ENCODE data around the gene MNDA. TPM values are rescaled to one million over a fixed set of nuclear protein-coding genes. Genes with fewer than 3 reads are reported as not detected.

The MNDA gene
- total RNA-seq = 10 to 100 TPM in 1 of 2 donors, 1 to 10 TPM in 1; 4.4 to 38.1 TPM
- polyA plus RNA-seq (ENCODE audit: insufficient read length in 2 of 2) = 1 to 10 TPM; 3.3 to 5.0 TPM
- long read RNA-seq, donor 1, partial matches to known transcripts = 0 of 2 reads
- long read RNA-seq, donor 1, other reads (novel, unspliced or antisense) = 0 of 2 reads
- long read RNA-seq, donor 2 = 0 reads
- long read RNA-seq, donor 3, partial matches to known transcripts = 0 of 1 reads
- long read RNA-seq, donor 3, other reads (novel, unspliced or antisense) = 0 of 1 reads
- long read RNA-seq, donor 4, partial matches to known transcripts = 0 of 3 reads
- long read RNA-seq, donor 4, other reads (novel, unspliced or antisense) = 0 of 3 reads

GRCh38 chr1:158830904-158831507 is at the start of gene MNDA:
Gene MNDA, plus strand, starts transcription at chr1:158831351. Its CDS starts 10,803 bp downstream, at chr1:158842154.
- Histone ChIP-seq H3K4me1 (ENCODE audit: control insufficient read depth, insufficient read depth, low read length) (no peaks in the 10 kb centered on the region), H3K4me3 (ENCODE audit: low read depth, low read length) (no peak within 1 kb of the TSS), H3K27me3 (ENCODE audit: control insufficient read depth, insufficient read depth, low read length) (no peaks in the 10 kb centered on the region), H3K27ac (ENCODE audit: low read depth, low read length) (no peak within 1 kb of the TSS), H3K9me3 (ENCODE audit: control insufficient read depth, insufficient read depth, low read length) (no peaks in the 10 kb centered on the region), H3K36me3 (ENCODE audit: control insufficient read depth, insufficient read depth, low read length) (no peaks in the 10 kb centered on the region)
- WGBS (ENCODE audit: insufficient coverage) = 80% methylated on average over 1 of the region's 5 CpGs
- no peak for DNase-seq (ENCODE audit: low read depth in 4 of 6, low spot score in 6 of 6)

- DNase-seq (ENCODE audit: low read depth in 4 of 6, low spot score in 6 of 6) = no peak
- Histone ChIP-seq H3K36me3 (ENCODE audit: control insufficient read depth, insufficient read depth, low read length) (no peaks in the 10 kb centered on the region), H3K9me3 (ENCODE audit: control insufficient read depth, insufficient read depth, low read length) (no peaks in the 10 kb centered on the region), H3K4me1 (ENCODE audit: control insufficient read depth, insufficient read depth, low read length) (no peaks in the 10 kb centered on the region), H3K27ac (ENCODE audit: low read depth, low read length) (no peak overlapping the region), H3K27me3 (ENCODE audit: control insufficient read depth, insufficient read depth, low read length) (no peaks in the 10 kb centered on the region), H3K4me3 (ENCODE audit: low read depth, low read length) (no peak overlapping the region)
- WGBS (ENCODE audit: insufficient coverage) = no CpG with 5 or more reads among the region's 2 CpGs
Observed at GRCh38 chr1:158793604-158794003, 37.5 kb upstream of the MNDA start.

- no peak overlapping the region for H3K27ac ChIP-seq (ENCODE audit: low read depth, low read length)
- H3K4me3 ChIP-seq (ENCODE audit: low read depth, low read length) = no peak overlapping the region
- H3K4me1 ChIP-seq (ENCODE audit: control insufficient read depth, insufficient read depth, low read length) = no peaks in the 10 kb centered on the region
- H3K9me3 ChIP-seq (ENCODE audit: control insufficient read depth, insufficient read depth, low read length) = no peaks in the 10 kb centered on the region
- H3K36me3 ChIP-seq (ENCODE audit: control insufficient read depth, insufficient read depth, low read length) = no peaks in the 10 kb centered on the region
- no peak for DNase-seq (ENCODE audit: low read depth in 4 of 6, low spot score in 6 of 6)
- 68% methylated on average over 6 of the region's 6 CpGs for WGBS (ENCODE audit: insufficient coverage)
- H3K27me3 ChIP-seq (ENCODE audit: control insufficient read depth, insufficient read depth, low read length) = no peaks in the 10 kb centered on the region
Observed at GRCh38 chr1:158794247-158794646, 36.9 kb upstream of the MNDA start.

- Histone ChIP-seq H3K27ac (ENCODE audit: low read depth, low read length) (no peak overlapping the region), H3K9me3 (ENCODE audit: control insufficient read depth, insufficient read depth, low read length) (no peaks in the 10 kb centered on the region), H3K36me3 (ENCODE audit: control insufficient read depth, insufficient read depth, low read length) (no peaks in the 10 kb centered on the region), H3K4me1 (ENCODE audit: control insufficient read depth, insufficient read depth, low read length) (no peaks in the 10 kb centered on the region), H3K27me3 (ENCODE audit: control insufficient read depth, insufficient read depth, low read length) (no peaks in the 10 kb centered on the region), H3K4me3 (ENCODE audit: low read depth, low read length) (no peak overlapping the region)
- 86% methylated on average over 3 of the region's 3 CpGs for WGBS (ENCODE audit: insufficient coverage)
- DNase-seq (ENCODE audit: low read depth in 4 of 6, low spot score in 6 of 6) = no peak
Observed at GRCh38 chr1:158798531-158798930, 32.6 kb upstream of the MNDA start.

GRCh38 chr1:158799689-158800088 is 31.5 kb upstream of the MNDA start:
- Histone ChIP-seq H3K4me1 (ENCODE audit: control insufficient read depth, insufficient read depth, low read length) (no peaks in the 10 kb centered on the region), H3K27me3 (ENCODE audit: control insufficient read depth, insufficient read depth, low read length) (no peaks in the 10 kb centered on the region), H3K27ac (ENCODE audit: low read depth, low read length) (no peak overlapping the region), H3K9me3 (ENCODE audit: control insufficient read depth, insufficient read depth, low read length) (no peaks in the 10 kb centered on the region), H3K36me3 (ENCODE audit: control insufficient read depth, insufficient read depth, low read length) (no peaks in the 10 kb centered on the region), H3K4me3 (ENCODE audit: low read depth, low read length) (no peak overlapping the region)
- 100% methylated on average over 1 of the region's 4 CpGs for WGBS (ENCODE audit: insufficient coverage)
- no peak for DNase-seq (ENCODE audit: low read depth in 4 of 6, low spot score in 6 of 6)

GRCh38 chr1:158800526-158800925 is 30.6 kb upstream of the MNDA start:
- no peak overlapping the region for H3K4me3 ChIP-seq (ENCODE audit: low read depth, low read length)
- no peaks in the 10 kb centered on the region for H3K4me1 ChIP-seq (ENCODE audit: control insufficient read depth, insufficient read depth, low read length)
- DNase-seq (ENCODE audit: low read depth in 4 of 6, low spot score in 6 of 6) = no peak
- no peaks in the 10 kb centered on the region for H3K36me3 ChIP-seq (ENCODE audit: control insufficient read depth, insufficient read depth, low read length)
- no peaks in the 10 kb centered on the region for H3K27me3 ChIP-seq (ENCODE audit: control insufficient read depth, insufficient read depth, low read length)
- no peak overlapping the region for H3K27ac ChIP-seq (ENCODE audit: low read depth, low read length)
- H3K9me3 ChIP-seq (ENCODE audit: control insufficient read depth, insufficient read depth, low read length) = no peaks in the 10 kb centered on the region
- 100% methylated on average over 1 of the region's 2 CpGs for WGBS (ENCODE audit: insufficient coverage)

- DNase-seq (ENCODE audit: low read depth in 4 of 6, low spot score in 6 of 6) = no peak
- no peaks in the 10 kb centered on the region for H3K4me1 ChIP-seq (ENCODE audit: control insufficient read depth, insufficient read depth, low read length)
Observed at GRCh38 chr1:158801396-158801795, 29.8 kb upstream of the MNDA start.

GRCh38 chr1:158803678-158804077 is 27.5 kb upstream of the MNDA start:
- DNase-seq (ENCODE audit: low read depth in 4 of 6, low spot score in 6 of 6) = no peak
- H3K36me3 ChIP-seq (ENCODE audit: control insufficient read depth, insufficient read depth, low read length) = no peaks in the 10 kb centered on the region
- WGBS (ENCODE audit: insufficient coverage) = no CpG with 5 or more reads among the region's 1 CpG

More at GRCh38 chr1:158801396-158801795, 29.8 kb upstream of the MNDA start:
- Histone ChIP-seq H3K36me3 (ENCODE audit: control insufficient read depth, insufficient read depth, low read length) (no peaks in the 10 kb centered on the region), H3K4me3 (ENCODE audit: low read depth, low read length) (no peak overlapping the region), H3K9me3 (ENCODE audit: control insufficient read depth, insufficient read depth, low read length) (no peaks in the 10 kb centered on the region), H3K27ac (ENCODE audit: low read depth, low read length) (no peak overlapping the region), H3K27me3 (ENCODE audit: control insufficient read depth, insufficient read depth, low read length) (no peaks in the 10 kb centered on the region)
- no CpG with 5 or more reads among the region's 1 CpG for WGBS (ENCODE audit: insufficient coverage)

GRCh38 chr1:158806916-158807536 is 24.1 kb upstream of the MNDA start:
- no peak overlapping the region for H3K4me3 ChIP-seq (ENCODE audit: low read depth, low read length)
- H3K36me3 ChIP-seq (ENCODE audit: control insufficient read depth, insufficient read depth, low read length) = no peaks in the 10 kb centered on the region
- no peaks in the 10 kb centered on the region for H3K27me3 ChIP-seq (ENCODE audit: control insufficient read depth, insufficient read depth, low read length)
- no peak for DNase-seq (ENCODE audit: low read depth in 4 of 6, low spot score in 6 of 6)
- no peaks in the 10 kb centered on the region for H3K9me3 ChIP-seq (ENCODE audit: control insufficient read depth, insufficient read depth, low read length)
- H3K4me1 ChIP-seq (ENCODE audit: control insufficient read depth, insufficient read depth, low read length) = no peaks in the 10 kb centered on the region
- no peak overlapping the region for H3K27ac ChIP-seq (ENCODE audit: low read depth, low read length)
- WGBS (ENCODE audit: insufficient coverage) = no CpG with 5 or more reads among the region's 6 CpGs

More at GRCh38 chr1:158803678-158804077, 27.5 kb upstream of the MNDA start:
- Histone ChIP-seq H3K27ac (ENCODE audit: low read depth, low read length) (no peak overlapping the region), H3K27me3 (ENCODE audit: control insufficient read depth, insufficient read depth, low read length) (no peaks in the 10 kb centered on the region), H3K4me1 (ENCODE audit: control insufficient read depth, insufficient read depth, low read length) (no peaks in the 10 kb centered on the region), H3K4me3 (ENCODE audit: low read depth, low read length) (no peak overlapping the region), H3K9me3 (ENCODE audit: control insufficient read depth, insufficient read depth, low read length) (no peaks in the 10 kb centered on the region)
